GM12878 (cell line): Measurements from ENCODE around the gene PCIF1.

ENCODE experiments used
- JUND ChIP-seq: IDR thresholded peaks from 2 replicates; pipeline ENCODE4 v1.6.1; 2012; ENCODE audit warnings: low read depth, mild to moderate bottlenecking, low read length, improper control_type of control experiment, moderate library complexity
- RAD21 ChIP-seq: IDR thresholded peaks from 2 replicates; pipeline ENCODE4 v1.6.1; 2011; ENCODE audit warnings: mild to moderate bottlenecking, low read depth, low read length, moderate library complexity; ENCODE audit not compliant: insufficient read depth
- SMC3 ChIP-seq: IDR thresholded peaks from 2 replicates; pipeline ENCODE4 v1.6.1; 2011; ENCODE audit warnings: low read length, improper control_type of control experiment, borderline replicate concordance
- TAF1 ChIP-seq: IDR thresholded peaks from 2 replicates; pipeline ENCODE4 v1.6.1; 2011; ENCODE audit warnings: mild to moderate bottlenecking, low read depth, low read length, borderline replicate concordance
- WRNIP1 ChIP-seq: IDR thresholded peaks from 2 replicates; pipeline ENCODE4 v1.6.1; 2011; ENCODE audit warnings: low read depth, low read length, improper control_type of control experiment, borderline replicate concordance
- TF ChIP-seq, protein P1 (sequence below), 3 experiments: IDR thresholded peaks in 2 of 3; conservative IDR thresholded peaks in 1 of 3; 2 replicates each; pipeline ENCODE4 v1.5.1; 2011; ENCODE audit warnings: low read depth in 3 of 3, low read length in 3 of 3, mild to moderate bottlenecking in 3 of 3, control low read depth in 2 of 3, moderate library complexity in 2 of 3, inconsistent platforms in 1 of 3, mixed read lengths in 1 of 3; ENCODE audit not compliant: control insufficient read depth in 2 of 3, insufficient read depth in 1 of 3; ENCODE audit errors: extremely low read depth in 1 of 3
- TF ChIP-seq, protein P2 (sequence below): fragments of 450-650 bp; conservative IDR thresholded peaks from 2 replicates; pipeline ENCODE4 v1.6.1; 2017; ENCODE audit warnings: mild to moderate bottlenecking, moderate library complexity

DNA sequence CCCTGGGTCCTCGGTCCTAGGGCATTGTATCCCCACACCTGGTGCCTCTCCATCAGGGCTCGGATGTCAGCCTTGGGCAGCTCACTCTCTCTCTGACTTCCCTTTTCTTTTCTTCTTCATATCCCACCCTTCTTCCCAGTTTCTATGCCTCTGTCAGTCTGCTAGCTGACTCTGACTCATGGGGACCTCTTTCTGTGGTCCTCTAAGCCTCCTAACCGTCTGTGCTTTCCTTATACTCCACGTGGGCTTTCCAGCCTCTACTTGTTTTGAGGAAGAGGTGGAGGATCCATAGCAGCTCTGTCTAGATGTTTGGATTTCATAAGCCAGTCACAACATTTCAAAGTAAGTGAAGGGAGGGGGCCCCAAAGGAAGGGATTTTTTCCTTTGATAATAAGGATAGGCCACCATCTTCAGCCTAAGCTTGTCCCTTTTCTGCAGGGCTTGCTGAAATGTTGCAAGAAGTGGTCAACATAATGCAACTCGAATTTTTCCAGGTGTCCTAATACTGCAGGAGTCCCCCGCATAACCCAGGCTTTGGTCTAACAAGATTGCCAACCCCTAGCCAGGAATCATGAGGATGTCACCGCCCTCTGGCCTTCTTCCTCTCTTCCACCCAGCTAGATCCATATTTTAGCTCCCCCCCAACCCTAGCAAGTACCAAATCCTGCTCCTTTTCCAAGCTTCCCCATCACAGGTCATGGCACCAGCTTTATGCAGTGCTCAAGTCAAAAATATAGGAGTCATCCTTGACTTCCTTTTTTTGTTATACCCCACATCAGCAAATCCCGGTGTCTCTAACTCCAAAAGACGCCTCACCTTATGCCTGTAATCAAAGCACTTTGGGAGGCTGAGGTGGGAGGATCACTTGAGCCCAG, 13.8 kb upstream of the PCIF1 start:
- TF ChIP-seq, protein P1, sequence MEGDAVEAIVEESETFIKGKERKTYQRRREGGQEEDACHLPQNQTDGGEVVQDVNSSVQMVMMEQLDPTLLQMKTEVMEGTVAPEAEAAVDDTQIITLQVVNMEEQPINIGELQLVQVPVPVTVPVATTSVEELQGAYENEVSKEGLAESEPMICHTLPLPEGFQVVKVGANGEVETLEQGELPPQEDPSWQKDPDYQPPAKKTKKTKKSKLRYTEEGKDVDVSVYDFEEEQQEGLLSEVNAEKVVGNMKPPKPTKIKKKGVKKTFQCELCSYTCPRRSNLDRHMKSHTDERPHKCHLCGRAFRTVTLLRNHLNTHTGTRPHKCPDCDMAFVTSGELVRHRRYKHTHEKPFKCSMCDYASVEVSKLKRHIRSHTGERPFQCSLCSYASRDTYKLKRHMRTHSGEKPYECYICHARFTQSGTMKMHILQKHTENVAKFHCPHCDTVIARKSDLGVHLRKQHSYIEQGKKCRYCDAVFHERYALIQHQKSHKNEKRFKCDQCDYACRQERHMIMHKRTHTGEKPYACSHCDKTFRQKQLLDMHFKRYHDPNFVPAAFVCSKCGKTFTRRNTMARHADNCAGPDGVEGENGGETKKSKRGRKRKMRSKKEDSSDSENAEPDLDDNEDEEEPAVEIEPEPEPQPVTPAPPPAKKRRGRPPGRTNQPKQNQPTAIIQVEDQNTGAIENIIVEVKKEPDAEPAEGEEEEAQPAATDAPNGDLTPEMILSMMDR (IDR thresholded peaks at IDR 0.05 in 2 of 3, conservative IDR thresholded peaks at IDR 0.05 in 1 of 3; ENCODE audit: control insufficient read depth in 2 of 3, extremely low read depth in 1 of 3, insufficient read depth in 1 of 3, low read depth in 3 of 3, low read length in 3 of 3), result no peak
- TF ChIP-seq RAD21 (no peak), WRNIP1 (no peak), TAF1 (no peak), SMC3 (no peak), JUND (no peak)
- TF ChIP-seq, protein P2, sequence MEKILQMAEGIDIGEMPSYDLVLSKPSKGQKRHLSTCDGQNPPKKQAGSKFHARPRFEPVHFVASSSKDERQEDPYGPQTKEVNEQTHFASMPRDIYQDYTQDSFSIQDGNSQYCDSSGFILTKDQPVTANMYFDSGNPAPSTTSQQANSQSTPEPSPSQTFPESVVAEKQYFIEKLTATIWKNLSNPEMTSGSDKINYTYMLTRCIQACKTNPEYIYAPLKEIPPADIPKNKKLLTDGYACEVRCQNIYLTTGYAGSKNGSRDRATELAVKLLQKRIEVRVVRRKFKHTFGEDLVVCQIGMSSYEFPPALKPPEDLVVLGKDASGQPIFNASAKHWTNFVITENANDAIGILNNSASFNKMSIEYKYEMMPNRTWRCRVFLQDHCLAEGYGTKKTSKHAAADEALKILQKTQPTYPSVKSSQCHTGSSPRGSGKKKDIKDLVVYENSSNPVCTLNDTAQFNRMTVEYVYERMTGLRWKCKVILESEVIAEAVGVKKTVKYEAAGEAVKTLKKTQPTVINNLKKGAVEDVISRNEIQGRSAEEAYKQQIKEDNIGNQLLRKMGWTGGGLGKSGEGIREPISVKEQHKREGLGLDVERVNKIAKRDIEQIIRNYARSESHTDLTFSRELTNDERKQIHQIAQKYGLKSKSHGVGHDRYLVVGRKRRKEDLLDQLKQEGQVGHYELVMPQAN, result no peak
